Fibroblast of skin of scalp (primary cell): Measurements from ENCODE around the gene FIGN.

ENCODE experiments used
- DNase-seq: peaks from one replicate; pipeline ENCODE4 v3.0.0-alpha.2; 2013

FIGN gene

GRCh38 chr2:163607630-163608029 is 128.2 kb downstream of the FIGN start:
- no peak for DNase-seq

DNA sequence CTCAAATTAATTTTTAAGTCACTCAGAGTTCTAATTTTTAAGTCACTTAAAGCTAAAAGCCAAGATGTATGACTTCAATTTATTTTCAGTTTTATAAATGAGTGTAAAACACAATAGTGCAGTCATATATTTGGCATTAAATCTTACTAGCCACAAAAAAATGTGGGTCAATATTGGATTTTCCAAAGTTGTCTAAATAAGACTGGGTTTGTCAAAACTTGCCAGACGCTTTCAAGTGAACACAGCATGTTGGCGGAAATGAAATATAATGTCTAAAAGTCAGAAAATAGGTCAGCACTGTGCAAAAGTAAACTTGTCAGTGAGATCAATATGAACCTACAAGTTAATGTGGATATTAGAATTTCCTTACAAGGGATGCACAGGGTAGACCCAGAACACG is 128.9 kb downstream of the FIGN start:
- peak; percentile 9 for DNase-seq

GRCh38 chr2:163605779-163606178 is 130.0 kb downstream of the FIGN start:
- DNase-seq: no peak

DNA sequence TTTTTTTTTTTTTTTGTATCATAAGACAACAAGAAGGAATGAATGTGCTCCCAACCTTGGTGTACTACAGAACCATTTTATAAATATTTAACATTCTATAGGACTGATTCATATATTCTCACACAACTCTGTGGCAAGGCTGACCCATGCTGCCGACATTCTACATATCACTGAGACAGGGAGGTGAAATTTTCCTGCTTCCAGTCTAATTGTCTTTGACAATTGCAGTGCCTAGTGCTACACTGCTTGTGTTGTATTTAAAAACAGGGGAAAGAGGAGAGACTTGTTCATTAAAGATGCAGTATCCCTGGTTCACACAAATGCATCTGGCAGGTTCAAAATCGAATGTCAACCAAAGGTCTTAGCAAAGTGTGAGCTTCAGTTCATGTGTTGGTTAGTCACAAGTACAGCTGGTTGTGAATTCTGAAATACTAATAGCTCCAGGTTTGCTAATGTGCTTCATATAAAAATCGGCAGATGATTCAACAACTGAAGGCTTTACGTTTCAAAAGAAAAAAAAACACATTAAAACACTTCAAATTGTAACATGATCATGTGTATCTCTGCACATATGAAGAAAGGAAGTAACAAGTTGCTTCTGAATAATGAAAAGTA is 130.8 kb downstream of the FIGN start:
- peak; percentile 85 for DNase-seq

- DNase-seq: no peak
These were observed 133.6 kb downstream of the FIGN start for GRCh38 chr2:163602196-163602595.

DNA sequence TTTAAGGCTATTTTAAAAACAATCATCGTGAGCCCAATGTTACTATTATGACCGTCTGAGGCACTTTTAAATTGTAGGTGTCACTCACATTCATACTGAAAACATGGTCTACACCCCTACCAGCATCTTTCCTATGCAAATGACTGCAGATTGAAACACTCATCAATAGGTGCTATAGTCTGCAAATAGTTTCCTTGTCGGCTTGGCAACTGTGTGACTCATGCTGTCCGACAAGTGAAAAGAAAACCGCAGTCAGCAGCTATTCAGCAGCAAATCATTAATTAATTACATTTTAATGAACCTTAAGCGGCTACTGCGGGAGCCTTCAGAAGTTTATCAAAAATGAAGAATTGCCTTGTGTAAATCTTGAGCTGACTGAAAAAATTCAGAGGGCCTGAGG is 134.4 kb downstream of the FIGN start:
- DNase-seq: no peak

DNA sequence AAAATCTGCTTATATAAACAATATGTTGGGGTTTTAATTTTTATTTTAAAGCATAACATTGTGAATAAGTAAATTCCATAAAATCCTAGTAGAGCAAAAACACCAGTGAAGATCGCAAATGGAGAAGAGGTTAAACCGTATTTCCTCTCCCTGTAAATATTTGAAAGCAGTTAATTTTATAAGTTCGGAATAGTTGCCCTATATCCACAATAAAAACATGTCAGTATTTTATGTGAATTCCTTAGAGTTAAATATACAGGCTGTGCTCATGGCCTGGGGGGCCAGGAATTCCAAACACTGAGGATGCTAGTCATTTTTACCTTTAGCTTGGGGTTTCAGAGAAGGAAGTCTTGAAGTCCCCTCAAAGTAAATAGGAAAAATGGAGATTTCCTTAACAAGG is 135.0 kb downstream of the FIGN start:
- peak; percentile 27 for DNase-seq

DNA sequence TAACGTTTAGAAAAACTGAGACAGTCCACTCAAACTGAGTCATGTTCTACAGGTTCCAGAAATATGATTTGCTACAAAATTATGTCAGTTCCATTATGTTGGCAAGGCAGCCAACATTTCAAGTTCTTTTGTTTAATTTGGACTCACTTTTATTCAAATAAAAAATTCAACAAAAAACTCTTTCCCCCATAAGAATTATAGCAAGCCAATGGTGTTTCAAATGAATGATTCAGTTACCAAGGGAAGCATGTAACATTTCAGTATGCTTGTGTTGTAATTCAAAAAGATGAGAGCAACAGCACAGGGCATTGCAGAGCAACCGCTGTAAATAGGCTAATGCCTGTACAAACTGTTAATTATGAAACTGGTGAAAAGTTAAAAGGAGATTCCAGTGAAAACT is 140.8 kb downstream of the FIGN start:
- DNase-seq: no peak

DNA sequence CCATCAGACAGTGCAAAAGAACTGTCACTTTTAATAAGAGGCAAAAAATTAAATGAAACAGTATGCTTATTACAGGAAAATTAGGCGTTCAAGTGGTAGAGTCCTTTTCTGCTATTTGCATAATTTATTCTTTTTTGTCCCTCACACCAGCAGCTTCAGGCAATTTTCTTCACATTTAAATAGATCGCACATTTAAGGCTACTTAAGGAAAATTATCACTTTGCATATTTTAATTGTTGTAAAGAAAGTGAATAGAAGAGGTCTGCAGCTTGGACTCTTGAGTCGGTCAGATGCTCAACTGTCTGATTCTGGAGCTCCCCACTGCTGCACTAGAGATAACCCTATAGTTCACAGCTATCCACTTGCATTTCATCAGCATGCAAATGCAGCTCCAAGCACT is 141.3 kb downstream of the FIGN start:
- DNase-seq: no peak

GRCh38 chr2:163593982-163594381 is 141.8 kb downstream of the FIGN start:
- no peak for DNase-seq

DNA sequence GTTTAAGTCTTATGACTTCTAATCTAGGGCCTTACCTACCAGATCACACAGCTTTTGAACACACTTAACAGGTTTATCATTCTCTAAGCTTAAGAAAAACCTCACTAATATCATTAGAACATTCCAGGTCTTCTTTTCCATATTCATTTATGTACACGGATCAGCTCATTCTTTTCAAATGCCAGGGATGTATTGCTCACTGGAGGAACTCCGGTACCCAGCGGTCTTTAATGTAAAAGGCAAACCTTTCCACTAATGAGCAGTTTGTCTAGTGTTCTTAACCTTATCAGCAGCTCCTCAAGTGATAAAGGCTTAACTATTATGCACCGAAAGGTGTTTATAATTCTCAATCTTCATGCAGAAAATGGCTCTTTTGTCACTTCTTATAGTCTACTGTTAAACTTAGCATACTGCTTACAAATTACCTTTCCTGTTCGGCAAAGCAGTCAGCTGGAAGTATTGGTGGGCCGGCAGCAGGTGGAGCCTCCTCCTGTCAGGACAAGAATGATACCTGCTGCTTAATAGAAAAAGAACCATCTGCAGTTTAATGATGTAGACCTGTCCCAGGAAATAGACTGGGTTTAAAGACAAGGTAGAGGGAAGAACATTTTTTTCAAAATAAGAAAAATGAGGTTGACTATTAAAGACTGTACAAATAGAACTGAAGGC is 142.7 kb downstream of the FIGN start:
- no peak for DNase-seq

DNA sequence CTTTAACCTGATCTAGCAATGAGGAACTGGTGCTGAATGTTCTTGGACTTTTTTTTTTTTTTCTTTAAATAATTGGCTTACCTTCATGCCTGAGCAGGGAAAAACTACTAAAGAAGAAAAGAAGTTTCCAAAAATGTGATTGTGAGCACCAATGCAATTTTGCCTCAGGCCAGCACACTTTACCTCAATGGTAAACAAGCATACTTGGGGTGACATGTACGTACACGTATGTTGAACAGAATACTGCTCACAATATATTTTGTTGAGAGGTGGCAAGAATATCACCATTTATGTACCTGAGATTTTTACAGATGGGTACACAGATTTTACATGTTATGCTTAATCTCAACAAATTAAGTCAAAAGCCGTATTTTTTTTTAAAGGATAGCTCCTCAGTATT is 144.3 kb downstream of the FIGN start:
- DNase-seq: no peak

DNA sequence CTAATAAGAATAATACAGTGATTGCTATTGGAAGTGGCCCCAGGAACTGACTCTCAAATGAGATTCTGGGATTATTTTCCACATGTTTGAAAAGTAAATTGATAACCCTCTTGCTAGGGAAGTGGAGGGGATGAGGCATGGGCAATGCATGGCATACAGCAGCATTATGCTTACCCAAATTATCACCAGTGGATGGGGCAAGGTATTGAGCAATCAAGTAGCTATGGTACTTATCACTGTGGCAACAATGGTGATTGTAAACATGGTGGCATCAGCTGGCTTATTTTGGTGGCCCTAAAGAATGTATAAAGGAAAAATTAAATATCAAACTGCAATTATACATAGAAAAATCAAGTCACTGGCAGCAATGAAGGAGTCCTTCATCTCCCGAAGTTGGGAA is 155.1 kb downstream of the FIGN start:
- no peak for DNase-seq

DNA sequence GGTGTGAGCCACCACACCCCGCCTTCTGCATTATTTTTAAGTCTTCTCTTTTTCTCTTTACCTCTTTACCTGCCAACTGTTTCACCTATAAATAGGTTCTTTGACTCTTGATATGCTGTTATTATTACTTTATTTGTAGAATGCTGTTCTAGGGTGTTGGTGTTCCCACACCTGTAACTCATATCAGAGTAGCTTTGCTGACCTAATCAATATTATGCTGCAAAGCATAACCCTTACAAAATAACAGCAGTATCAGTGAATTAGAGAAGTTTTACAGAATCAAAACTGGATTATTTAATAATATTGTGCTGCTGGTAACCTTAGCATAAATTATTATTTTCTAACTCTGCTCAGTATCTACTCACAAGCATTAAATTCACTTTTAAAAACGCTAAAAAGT is 161.5 kb downstream of the FIGN start:
- no peak for DNase-seq

- no peak for DNase-seq
These were observed 162.2 kb downstream of the FIGN start for GRCh38 chr2:163573652-163574051.

GRCh38 chr2:163572850-163573249 is 163.0 kb downstream of the FIGN start:
- no peak for DNase-seq

DNA sequence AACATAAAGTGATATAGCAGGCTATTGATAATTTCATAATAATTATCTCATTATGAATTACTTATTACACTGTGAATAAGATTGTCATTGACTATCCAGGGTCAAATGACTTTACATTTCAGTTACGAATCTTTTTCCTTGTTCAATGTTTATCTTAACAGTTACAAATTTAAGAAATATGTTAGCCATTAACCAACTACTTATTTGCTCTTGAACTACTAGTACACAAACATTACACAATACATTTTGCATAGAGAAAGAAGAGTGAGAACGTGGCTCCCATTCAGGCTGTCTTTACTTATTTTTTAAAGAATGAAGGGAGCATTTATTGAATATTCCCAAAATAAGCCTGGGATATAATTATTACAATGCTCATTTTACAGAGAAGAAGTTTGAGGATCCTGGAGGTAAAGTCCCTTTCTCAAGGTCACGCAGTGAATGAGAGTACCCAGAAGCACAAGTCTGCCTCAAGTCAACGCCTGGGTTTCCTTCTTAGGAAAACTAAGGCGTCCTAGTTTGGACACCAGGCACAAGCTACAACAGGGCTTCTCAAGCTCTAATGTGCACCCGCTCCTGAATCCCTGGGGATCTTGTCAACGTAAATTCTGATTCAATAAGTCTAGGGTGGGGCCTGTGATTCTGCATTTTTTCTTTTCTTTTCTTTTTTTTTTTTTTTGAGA is 164.2 kb downstream of the FIGN start:
- no peak for DNase-seq

GRCh38 chr2:163570391-163570790 is 165.4 kb downstream of the FIGN start:
- no peak for DNase-seq

DNA sequence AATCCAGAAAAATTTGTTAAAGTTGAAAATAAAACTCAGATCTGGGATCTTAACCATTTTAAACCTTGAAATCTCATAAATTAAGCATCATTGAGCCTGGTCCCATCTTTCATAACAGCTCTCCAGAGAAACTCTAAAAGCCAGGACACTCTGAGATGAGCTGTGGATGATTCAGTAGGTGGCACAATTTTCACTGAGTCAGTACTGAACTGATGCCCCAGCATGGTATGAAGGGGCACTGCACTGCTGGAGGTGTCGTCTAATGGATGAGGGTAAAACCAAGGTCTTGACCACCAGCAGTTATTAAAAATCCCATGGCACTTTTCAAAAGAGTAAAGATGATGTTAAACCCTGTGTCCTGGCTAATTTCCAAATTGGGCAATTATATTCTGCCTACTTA is 170.6 kb downstream of the FIGN start:
- no peak for DNase-seq

GRCh38 chr2:163564236-163564635 is 171.6 kb downstream of the FIGN start:
- no peak for DNase-seq

DNA sequence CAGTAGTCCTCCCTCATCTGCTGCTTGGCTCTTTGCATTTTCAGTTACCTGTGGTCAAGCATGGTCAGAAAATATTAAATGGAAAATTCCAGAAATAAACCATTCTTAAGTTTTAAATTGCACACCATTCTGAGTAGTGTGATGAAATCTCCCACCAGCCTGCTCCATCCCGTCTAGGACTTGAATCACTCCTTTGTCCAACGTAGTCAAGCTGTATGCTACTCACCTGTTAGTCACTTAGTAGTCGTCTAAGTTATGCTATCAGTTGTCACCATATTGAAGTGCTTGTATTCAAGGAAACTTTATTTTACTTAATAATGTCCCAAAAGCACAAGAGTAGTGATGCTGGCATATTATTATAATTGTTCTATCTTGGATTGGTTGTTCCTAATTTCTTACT is 172.5 kb downstream of the FIGN start:
- DNase-seq: no peak

DNA sequence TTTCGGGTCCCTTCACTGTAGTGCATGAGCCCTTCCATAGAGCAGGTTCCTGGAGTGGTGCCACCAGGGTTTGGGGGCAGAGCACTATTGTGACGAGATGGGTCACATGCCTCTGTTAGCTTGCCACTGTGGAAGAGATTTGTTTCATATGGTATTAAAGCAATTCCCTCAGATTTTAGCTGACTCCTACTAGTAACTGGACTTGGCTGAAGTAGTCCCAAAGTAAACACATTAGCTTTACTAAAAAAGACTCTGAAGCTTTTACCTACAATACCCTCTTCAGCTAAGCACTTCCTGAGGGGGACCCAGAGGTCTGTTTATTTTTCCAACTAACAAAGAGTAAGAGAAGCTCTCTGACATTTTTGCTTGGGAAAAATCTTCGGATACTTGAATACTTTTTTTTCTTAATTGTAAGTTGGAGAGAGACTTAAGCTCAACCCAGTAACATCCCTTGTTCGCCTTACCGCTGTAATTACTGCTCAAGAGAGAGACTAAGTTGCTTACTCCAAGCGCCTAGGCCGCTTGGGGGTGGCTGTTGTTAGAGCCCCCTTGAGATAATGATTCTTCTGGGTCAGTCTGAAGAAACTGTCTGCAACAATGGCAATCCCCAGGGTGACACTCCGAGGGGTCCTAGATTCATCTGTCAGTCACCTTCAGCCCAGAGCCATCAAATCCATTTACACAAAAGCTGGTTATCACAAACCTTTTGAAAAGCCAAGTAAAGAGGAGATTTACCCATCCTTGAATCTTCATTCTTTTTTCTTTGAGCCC is 177.4 kb downstream of the FIGN start:
- DNase-seq: no peak

GRCh38 chr2:163556511-163556910 is 179.3 kb downstream of the FIGN start:
- peak; percentile 41 for DNase-seq
